SK-MEL-5 (cell line): Measurements from ENCODE around the gene DNAH2. TPM values are rescaled to one million over a fixed set of nuclear protein-coding genes. Genes with fewer than 3 reads are reported as not detected.

Experiments used
- DNase-seq: peaks from one replicate; pipeline ENCODE4 v3.0.0-alpha.2; 2016; ENCODE audit warnings: low read depth, low spot score
- in situ Hi-C: cut with HindIII; loops from 2 replicates; pipeline ENCODE4 v1.10.0; 2016; ENCODE audit warnings: low sequenced_read_pairs, high pct_unique_total_duplicates, low pct_unique_long_range_greater_than_20kb
- total RNA-seq: library from RNA; depleted of rRNA; stranded (reverse); fragments of >200 nt; shearing (Covaris generic); gene quantifications from 2 replicates; pipeline ENCODE4 v1.2.3, GENCODE V29; 2014

Gene DNAH2
- total RNA-seq, 1 experiment from 2014 or later: 0.03 TPM

DNA sequence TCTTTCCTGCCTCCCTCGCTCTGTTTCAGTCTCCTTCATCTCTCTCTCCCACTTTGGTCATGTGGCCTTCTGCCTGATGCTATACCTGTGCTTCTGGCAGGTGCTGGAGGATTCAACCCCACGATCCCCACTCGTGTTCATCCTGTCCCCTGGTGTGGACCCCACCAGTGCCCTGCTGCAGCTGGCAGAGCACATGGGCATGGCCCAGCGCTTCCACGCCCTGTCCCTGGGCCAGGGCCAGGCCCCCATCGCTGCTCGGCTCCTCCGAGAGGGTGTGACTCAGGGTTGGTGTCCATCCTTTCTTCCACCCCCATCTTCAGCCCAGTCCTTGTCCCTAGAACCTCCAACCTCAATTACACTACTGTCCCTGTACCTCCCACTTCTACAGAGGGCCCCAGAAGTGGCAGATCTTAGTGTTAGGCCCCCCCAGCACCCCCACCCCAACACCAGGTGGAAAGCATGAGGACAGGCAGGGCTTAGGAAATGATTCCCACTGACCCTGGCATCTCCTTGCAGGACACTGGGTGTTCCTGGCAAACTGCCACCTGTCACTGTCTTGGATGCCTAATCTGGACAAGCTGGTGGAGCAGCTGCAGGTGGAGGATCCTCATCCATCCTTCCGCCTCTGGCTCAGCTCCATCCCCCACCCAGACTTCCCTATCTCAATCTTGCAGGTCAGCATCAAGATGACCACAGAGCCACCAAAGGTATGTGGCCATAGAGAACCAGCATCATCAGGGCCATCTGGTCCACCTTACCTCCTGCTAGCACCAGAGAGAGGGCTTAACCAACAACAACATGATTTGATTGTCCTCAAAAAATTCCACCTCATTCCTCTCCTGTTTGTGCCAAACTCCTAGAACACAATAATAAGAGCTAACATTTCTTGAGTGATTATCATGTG, 106.7 kb downstream of the DNAH2 start:
- in situ Hi-C loops: no loop called here
- no peak for DNase-seq

DNA sequence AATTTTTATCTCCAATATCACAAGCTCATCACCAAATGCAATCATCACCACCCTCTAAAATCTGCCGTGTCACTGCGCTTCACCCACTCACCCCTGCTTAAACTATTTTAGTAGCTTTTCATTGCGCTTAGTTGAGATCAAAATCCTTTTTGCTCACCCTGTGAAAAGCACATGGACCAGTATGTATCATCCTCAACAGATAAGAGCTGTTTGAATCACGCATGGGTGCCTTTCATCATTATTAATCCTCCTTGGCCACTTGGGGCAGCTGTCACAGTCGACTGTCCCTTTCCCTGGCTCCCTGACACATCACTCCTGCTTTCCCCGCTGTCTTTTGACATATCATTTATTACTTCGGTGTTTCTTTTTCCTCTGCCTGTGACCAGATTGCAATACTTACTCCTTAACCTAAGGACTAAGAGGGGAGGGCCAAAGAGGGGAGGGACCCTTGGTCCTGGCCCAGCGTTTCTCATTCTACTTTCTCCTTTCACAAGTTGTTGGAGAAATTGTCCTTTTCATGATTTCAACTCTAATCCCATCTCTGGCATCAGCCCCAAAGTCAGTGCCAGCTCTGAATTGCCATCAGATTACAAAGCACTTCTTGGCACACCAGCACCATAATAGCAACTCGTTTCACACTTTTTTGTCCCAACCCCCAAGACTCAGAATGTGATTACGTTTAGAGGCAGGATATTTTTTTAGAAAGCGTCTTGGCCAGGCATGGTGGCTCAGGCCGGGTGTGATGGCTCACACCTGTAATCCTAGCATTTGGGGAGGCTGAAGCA, 107.9 kb downstream of the DNAH2 start:
- no peak for DNase-seq
- in situ Hi-C loops: no loop called here

DNA sequence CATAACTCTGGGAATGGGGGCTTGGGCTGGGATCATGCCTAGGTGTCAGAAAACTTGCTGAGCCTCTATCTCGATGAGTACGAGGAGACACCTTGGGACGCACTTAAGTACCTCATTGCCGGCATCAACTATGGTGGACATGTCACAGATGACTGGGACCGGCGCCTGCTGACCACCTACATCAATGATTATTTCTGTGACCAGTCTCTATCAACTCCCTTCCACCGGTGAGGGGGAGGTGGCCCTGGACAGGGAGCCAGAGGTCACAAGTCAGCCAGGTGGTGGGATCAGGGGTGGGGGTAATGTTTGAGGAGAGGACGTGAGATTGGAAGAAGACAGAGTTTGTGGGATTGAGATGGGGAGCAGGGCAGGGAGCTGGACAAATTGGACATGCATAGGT, 113.1 kb downstream of the DNAH2 start:
- in situ Hi-C loops: no loop called here
- DNase-seq: no peak

DNA sequence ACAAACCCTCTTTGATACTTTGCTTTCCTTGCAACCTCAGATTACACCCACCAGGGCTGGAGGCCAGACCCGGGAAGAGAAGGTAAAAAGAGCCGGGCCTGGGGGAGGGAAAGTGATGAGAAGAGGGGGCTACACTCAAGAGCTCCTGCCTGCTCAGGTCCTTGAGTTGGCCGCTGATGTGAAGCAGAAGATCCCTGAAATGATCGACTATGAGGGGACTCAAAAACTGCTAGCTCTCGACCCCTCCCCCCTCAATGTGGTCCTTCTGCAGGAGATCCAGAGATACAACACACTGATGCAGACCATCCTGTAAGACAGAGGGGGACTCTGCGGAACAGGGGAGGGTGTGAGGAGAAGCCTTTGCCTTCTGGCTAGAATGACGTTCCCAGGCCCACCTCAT, 113.7 kb downstream of the DNAH2 start:
- DNase-seq: no peak
- in situ Hi-C loops: no loop called here

DNA sequence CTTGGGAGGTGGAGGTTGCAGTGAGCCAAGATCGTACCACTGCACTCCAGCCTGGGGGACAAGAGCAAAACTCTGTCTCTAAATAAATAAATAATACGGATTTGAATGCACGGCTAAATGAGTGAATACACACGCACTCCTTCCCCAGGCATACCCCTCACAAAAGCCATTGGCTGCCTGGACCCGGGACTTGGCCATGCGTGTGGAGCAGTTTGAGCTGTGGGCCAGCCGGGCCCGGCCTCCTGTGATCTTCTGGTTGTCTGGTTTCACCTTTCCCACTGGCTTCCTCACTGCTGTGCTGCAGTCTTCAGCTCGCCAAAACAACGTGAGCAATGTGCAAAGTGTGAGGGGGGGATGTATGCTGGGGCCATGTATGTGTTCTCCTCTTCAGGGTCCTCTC, 114.9 kb downstream of the DNAH2 start:
- in situ Hi-C loops: no loop called here
- no peak for DNase-seq

DNA sequence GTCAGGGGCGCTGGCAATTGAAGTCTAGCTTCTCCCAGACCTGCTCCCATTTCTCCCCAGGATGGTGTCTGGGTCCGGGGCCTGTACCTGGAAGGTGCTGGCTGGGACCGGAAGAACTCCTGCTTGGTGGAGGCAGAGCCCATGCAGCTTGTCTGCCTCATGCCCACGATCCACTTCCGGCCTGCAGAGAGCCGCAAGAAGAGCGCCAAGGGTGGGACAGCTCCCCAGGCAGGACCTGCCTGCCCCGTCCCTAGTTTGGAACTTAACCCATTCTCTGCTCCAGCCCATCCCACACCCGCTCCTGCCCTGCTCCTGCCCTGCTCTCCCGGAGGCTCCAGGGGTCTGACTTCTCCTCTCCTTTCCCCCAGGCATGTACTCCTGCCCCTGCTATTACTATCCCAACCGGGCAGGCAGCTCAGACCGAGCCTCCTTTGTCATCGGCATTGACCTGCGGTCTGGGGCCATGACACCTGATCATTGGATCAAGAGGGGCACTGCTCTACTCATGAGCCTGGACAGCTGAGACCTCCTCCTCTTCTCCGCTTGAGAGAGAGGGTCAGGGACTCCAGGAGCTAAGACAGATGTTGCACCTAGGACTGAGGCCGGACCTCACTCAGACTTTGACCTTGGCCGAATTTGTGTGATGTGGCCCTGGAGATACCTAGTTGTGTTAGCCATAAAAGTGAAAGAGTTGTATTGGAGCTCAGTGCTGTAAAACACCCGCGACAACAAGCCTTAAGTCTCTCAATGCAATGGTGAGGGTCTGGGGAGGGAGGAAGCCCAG, 115.7 kb downstream of the DNAH2 start:
- no peak for DNase-seq
- in situ Hi-C loops: no loop called here

DNA sequence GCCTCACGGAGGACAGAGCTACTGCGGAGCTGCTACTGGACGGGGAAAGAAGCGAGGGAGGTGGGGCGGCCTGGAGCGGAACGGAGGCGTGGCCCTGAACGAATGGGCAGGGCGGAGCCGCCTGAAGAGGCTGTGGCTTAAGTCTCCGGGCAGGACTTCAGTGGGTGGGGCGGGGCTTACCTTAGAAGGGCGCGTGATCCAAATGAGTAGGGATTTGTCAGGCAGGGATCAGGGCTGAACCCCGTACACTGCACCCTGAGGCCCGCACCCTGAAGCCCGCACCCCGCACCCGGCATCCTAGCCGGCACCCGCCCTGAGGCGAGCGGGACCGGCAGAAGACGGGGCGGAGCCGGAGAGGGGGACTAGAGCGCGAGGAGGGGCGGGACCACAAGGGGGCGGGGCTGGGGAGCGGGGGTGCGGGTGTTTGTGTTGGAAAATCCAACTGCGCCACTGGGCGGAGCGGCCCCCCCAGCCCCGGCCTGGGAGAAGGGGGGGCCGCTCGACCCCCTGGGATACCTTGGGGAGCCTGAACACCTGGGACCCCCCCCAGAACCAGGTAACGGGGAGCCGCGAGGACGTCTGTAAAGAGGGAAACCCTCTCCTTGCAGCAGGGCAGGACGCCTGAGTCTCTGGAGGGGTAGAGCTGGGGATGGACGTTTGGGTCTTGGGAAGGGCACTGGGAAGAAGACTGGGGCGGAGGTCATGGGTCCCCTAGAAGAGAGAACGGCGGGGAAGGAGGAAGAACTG, 116.4 kb downstream of the DNAH2 start, which contains the start of gene KDM6B:
TSS of gene KDM6B (plus strand) at position 423 of the 747 bp plus-strand sequence. CDS start 11,338 bp downstream, outside the sequence.
- in situ Hi-C loops: no loop called here
- peak; percentile 92 for DNase-seq

DNA sequence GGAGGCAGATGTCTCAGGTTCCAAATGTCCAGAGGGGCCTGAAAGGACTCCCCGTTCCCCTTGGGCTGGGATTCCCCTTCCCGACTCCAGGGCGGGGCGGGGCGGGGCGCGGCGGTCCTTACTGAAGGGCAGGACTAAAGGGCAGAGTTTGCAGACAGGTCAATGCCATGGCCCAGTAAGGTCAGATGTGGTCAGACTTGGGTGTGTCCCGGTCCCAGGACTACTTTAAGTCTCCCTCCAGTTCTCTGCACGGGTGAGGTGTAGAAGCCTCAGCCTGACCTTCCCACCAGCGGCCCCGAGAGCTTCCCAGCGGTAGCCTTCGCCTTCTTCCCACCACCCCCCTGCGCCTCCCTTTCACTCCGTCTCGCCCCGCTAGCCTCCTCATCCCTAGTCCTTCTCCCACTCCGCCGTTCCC, 117.0 kb downstream of the DNAH2 start:
- peak; percentile 34 for DNase-seq
- in situ Hi-C loops: no loop called here

DNA sequence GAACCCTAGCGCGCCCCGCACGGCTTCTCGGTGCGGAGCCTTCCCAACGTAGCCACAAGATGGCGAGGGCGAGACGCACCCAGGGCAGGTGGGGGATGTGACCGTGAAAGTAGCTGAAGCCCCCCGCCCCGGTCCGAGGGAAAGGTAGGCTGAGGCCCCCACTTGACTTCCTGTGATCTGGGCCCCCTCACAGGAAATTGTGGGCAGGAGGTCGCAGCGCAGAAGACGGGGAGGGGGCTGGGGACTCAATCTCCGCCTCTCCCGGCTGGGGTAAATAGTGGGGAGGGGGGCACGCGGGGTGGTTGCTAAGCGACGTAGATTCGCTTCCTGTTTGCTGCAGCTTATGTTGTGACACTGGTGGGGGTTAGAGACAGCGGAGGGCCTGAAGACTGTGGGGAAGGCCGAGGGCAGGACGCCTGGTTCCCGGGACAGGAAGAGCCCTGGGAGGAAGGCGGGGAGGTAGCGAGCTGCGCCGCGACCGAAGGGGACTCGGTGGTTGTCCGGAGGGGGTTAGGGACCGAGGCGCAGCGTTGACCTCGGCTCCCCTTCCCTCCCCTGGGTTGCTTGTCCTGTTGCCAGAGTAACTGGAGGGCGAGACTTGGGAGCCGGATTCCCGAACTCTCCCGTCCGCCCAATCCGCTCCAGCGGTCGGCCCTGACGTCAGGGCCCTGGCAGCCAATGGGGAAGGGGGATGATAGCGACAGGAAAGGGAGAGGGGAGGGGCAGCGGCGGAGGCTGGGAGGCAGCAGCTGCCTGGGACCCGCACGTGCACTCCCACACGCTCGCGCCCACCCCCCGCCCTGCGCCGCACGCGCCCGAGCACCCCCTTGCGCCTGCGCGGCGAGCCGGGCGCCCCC, 117.6 kb downstream of the DNAH2 start:
- in situ Hi-C loops: no loop called here
- peak; percentile 98 for DNase-seq

DNA sequence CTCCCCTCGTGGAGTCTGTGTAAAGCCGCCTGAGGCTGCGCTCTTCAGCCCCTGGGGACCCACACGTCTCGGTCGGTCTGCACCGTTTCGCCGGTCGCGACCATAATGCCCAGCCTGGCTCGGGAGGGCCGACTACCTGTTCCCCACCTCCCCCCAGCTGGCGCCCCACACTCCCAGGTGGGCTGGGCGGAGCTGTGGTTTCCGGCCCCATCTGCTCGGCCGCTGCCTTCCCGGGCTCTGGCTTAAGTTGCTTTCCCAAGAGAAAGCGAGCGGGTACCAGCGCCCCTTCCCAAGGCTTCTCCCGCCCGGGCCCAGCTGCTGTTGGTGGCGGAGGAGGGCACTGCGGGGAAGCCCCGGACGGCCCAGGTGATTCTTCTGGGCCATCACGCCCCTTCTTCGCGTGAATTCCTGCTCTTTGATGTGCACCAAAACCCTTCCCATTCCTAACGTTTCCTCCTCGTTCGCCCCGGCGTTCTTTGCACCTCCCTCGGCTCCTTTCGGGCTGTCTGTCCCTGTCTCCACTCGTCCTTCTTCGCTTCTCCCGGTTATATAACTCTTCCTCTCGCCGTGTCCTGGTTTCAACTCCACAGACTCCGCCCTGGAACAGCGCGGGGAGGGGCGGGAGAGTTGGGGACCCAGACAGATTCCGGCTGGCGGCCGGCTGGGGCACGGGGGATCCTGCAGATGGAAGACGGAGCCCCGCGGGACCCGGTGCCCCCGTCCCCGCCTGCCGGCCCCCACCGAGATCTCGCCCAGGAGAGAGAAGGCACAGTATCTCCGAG, 118.5 kb downstream of the DNAH2 start:
- DNase-seq: peak; percentile 55
- in situ Hi-C loops: no loop called here

DNA sequence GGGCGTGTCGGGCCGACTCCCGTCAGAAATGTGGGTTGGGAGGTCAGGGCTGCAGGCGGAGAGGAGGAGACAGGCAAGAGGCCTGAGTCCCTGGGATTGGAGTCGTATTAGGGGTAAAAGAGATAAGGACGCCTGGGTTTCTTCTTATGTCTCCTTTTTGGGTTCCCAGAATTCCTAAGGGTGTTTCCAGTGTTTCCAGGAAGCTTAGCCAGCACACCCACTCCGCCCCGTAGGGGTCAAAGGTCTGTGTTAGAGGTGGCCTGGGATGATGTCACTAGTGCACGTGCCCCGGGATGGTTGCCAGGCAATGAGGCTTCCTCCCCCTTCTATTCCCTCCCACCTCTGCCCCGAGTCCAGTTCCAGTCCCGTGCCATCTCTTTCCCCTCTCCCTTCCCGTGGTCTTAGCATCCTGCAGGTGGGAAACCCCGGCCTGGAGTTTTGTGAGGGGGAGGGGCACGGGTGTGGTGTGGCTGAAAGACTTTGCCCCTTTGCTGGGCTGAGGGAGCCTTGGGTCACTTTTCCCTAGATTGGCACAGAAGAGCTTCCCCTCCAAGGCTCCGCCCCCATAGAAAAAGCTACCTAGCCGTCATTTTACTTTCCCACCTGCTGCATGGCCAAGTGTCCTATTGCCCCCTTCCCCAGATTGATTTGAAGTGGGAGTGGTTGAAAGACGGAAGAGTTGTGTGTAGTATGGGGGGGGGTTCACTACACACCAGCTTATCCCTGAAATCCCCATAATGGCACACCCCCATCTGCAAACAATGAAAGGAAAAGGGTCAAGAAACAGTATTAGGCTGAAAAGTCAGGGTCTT, 119.3 kb downstream of the DNAH2 start:
- in situ Hi-C loops: no loop called here
- DNase-seq: peak; percentile 96

DNA sequence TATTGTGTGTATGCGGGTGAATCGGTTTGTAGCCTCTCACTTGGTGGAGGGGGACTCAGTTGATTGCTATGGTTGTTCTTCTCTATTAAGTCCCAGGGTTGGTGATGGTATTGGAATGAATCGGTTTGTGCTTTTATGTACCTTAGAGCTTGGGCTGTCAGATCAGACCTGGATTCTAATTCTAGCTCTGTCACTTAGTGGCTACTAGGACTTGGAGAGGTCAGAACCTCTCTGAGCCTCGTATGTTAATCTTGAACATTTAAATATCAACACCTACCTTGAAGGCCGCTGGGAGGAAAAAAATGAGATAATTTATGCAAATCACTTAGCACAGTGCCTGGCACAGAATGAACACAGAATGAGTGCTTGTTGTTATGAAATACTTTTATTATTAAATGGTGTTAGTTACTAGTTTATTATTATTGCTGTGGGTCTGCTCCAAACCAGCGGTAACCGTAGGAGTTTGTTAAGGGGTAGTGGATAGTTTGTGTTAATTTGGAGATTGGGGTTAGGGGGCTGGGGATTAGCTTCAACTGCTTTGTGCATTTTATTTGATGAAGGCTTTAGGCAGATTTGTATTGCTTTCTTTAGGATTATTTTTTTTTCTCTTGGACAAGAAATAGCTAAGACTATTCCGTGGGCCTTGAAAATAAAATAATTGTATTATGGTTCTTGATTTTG, 120.0 kb downstream of the DNAH2 start:
- no peak for DNase-seq
- in situ Hi-C loops: no loop called here

DNA sequence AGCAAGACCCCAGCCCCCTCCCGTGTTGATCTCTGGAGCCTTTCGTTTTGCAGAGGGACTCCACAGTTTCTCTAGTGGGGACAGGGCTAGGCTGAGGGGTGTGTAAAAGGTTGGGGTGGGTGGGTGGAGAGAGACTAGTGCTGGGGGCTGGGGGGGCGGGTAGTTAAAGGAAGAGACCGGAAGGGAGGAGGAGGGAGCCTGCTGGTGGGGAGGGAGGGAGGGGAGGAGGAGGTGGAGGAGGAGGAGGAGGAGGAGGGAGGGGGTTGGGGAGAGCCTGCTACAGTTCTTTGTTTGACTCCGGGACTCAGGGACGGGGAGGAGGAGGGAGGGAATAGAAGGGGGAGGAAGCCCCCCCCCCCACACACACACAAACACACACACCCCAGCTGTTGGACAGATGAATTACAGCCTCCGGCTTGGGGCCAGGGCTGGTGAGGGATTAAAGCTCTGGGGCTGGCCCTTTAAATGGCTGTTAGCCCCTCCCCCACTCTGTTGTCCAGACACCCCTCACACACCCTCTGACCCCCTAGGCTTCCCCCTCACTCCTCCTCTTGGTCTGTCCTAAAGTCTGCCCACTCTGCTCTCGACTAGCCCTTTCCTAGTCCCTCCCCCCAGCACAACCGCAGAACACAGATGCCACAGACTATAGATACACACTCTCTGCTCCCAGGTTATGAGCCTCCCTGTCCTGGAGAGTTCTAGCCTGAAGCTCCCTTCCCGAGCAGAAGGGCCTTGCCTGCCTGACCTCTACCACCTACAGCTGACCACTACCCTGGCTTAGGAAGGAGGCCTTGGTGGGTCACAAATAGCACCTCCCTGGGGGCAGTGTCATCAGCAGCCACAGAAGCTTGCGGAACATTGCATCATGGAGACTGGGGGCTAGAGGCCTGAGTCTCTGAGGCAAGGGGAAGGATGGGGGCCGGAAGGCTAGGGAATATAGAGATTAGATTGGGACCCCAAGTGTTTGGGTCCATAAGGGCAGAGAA, 120.8 kb downstream of the DNAH2 start:
- in situ Hi-C loops: no loop called here

More for the DNA sequence above, 120.8 kb downstream of the DNAH2 start:
- DNase-seq: peak; percentile 67
